NCI-H128 (cell line): ENCODE data around the gene ARHGEF4.

Experiments used
- DNase-seq: peaks from one replicate; lab custom pipeline; 2025; ENCODE audit not compliant: unreplicated experiment; lab: John Stamatoyannopoulos, UW

ARHGEF4 gene

GRCh38 chr2:130814931-130815680 is 21.6 kb upstream of the ARHGEF4 start:
- no peak for DNase-seq

DNA sequence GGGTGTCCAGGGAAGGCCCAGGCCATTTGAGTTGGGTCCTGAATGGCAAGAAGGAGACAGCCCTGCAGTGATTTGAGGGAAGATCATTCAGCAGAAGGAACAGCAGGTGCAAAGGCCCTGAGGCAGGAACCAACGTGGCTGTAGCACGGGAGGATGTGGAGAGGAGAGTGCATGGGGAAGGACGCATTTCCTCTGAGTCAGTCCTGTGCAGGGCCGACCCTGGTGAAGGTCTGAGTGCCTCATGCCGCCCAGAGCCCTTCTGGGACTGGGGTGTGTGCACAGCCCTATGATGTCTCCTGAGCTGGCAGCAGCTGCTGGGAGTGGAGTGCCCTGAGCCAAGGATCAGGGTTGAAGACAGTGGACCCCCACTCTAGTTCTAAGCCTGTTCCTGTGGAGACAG is 17.9 kb upstream of the ARHGEF4 start:
- DNase-seq = no peak

GRCh38 chr2:130819226-130819607 is 17.5 kb upstream of the ARHGEF4 start:
- no peak for DNase-seq

DNA sequence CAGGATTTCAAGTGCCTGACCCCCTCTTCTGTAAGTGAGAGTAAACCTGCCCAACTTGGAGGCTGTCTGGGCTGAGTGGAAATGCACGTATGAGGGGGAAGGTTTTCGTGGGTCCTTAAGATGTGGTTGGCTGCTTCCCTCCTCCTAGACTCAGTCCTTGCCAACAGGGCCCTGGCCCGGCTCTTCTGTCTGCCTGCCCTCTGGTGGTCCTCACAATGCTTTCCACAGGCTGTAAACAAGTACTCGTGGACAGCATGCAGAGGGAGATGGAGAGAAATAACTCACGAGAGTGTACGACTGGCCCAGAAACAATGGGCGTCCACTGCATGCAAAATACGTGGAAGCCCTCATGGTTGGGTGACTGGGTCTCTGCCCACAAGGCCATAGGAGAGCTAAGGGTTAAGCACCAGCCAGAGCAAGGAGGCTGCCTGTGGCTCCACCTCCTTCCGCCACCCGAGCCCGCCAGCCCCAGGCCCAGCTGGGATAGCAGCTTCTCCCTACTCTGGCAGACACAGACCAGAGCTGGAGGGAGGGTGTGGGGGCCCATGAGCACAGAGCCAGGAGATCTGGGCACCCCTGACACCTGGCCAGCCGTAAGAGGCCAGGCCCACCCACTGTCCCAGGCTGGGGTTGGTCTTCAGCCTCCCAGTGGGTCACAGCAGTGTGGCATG is 17.0 kb upstream of the ARHGEF4 start:
- no peak for DNase-seq

DNA sequence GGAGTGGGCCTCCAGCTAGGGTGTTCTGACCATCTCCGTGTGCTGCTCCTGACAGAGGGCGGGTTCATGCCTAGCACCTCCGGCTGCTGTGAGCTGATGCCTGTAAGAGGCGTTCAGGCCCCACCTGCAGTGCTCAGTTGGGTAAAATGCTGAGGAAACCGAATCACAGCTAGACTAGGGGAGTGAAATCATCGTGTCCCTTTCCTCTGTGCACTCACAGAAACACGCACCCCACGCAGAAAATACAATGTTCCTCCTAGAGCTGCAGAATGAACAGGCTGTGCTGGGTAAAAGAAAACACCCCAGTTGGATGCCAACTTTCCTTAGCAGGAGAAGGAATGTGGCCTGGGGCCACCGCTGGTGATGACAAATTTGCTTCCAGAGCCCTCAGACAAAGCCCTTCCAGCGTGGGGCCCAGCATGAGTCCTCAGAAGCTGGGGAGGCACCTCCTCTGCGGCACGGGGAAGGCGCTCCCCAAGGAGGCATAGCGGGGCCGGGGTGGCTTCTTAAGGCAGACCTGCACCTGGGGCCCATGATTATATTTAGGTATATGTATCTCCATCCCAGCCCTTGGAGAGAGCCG is 16.3 kb upstream of the ARHGEF4 start:
- no peak for DNase-seq

GRCh38 chr2:130821867-130822266 is 14.8 kb upstream of the ARHGEF4 start:
- DNase-seq = no peak

DNA sequence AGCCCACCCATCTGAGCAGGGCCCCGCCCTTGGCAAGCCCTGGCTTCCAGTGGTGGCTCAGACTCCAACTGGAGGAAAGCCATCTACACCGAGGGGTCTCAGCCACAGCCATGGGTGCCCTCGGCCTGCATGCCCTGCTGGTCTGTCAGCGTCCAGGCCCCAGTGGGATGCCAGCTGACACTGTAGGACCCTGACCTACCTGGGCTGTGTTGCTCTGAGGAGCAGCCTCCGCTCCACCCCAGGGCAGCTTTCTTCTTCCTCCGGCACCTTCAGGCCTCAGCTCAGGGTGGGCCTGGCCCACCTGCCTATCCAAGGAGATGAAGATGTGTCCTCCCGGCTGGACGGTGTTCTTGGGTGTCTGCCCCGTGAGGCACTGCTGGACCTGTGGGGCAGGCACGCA is 13.9 kb upstream of the ARHGEF4 start:
- DNase-seq = no peak

- DNase-seq = no peak
Observed at GRCh38 chr2:130823171-130823885, 13.4 kb upstream of the ARHGEF4 start.

- no peak for DNase-seq
Observed at GRCh38 chr2:130823886-130824491, 12.7 kb upstream of the ARHGEF4 start.

DNA sequence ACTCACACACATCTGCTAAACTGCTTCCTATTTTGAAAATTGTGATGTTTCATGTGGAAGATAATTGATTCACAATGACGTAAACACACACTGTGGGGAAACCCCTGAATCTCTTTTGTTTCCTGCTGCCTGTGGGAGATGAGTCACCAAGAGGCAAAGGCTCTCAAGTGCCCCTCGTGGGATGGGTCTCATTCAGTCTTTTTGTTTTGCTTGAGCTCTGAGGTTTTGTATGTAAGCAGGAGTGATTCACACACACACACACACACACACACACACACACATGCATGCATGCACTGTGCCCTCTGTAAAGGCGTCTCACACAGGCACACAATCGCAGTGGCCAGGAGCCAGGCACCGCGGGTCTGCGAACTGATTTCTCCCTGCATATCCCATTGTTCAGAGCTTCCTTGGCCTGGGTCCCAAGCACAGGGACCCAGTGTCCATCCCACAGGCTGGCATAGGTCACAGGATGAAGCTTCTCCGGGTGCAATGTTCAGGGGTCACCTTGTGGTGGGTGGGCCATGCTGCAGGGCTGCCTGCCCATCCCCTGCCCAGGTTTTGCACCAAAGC is 12.1 kb upstream of the ARHGEF4 start:
- DNase-seq = peak; percentile 30

- DNase-seq = no peak
Observed at GRCh38 chr2:130825231-130825965, 11.3 kb upstream of the ARHGEF4 start.

GRCh38 chr2:130825966-130826253 is 10.8 kb upstream of the ARHGEF4 start:
- DNase-seq = no peak

DNA sequence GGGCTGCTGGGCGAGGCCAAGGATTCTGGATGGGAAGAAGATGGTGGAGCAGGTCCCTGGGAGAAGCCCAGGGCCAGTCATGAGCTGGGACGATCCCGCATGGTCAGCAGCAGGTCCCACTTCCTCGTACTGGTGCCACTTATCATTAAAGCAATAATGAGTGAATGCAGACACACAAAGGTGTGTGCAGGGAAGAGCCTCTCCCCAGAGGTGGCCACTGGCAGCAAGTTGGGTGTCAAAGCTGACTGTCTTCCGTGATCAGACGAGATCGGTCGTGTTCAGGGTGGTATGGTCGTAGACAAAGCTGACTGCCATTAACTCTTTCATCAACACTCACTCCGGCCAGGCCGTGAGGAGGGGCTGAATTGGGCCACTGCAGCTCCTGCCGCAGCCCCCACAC is 10.3 kb upstream of the ARHGEF4 start:
- DNase-seq = no peak

- DNase-seq = no peak
Observed at GRCh38 chr2:130826821-130827501, 9.8 kb upstream of the ARHGEF4 start.

- no peak for DNase-seq
Observed at GRCh38 chr2:130827502-130828251, 9.0 kb upstream of the ARHGEF4 start.

DNA sequence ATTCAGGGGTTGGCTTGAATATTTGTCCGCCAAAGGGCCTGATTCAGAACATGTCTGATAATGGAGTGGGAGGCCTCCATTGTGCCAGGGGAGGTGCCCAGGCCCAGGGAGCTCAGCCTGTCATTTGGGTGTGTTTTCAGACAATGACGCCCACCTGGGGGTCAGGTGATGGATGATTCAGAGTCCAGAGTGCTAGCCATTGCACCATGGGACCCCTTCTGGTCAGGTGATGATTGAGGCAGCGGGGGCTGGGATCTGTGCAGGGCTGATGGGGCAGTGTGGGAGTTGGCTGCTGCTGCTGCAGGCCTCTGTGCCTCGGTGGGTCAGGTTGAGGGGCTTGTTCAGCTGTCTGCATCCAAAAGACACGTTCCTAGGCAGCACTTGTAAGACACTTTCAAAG is 8.3 kb upstream of the ARHGEF4 start:
- no peak for DNase-seq

GRCh38 chr2:130829015-130829414 is 7.7 kb upstream of the ARHGEF4 start:
- DNase-seq = no peak

DNA sequence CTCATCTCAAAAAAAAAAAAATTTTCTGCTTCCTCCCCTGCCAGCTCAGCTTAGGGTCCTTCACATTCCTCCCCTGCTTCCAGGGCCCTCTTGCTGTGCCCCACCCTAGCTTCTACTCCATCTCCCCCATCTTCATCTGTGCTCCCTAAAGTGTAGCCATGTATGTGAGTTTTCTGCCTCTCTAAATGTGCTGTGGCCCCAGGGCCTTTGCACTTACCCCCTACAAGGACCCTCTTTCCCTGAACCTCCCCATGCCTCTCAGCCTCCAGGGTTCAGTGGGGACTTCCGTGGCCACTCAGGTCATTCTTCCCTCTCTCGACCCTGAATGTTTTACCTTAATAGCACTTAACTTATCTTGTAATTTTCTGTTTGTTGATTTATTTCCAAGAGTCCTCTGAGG is 6.2 kb upstream of the ARHGEF4 start:
- no peak for DNase-seq

DNA sequence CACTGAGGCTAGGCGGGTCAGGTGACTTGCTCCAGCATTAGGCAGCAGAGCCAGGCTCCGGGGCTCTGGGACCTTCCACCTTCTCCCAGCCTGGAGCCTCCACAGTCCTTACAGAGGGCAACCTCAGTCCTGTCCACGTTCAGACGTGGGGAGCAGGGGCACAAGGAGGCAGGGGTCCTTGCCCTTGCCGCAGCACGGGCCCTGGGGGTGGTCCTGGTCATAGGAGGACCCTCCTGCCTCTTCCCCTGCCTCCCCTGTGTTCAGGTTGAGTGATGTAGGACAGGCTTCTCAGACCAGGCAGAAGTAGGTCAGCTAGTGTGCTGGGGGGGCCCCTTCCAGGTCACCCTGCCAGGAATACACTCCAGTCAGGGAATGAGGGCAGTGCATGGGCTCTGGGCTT is 5.4 kb upstream of the ARHGEF4 start:
- no peak for DNase-seq
